ENCODE results near the gene POM121C. TPM values are rescaled to one million over a fixed set of nuclear protein-coding genes. Genes with fewer than 3 reads are reported as not detected.
A peak's percentile ranks its signal among the peaks of the same experiment; 100 is the strongest.
"Not testable (repeated sequence)": the region's sequence is repeated elsewhere in the genome, so short reads cannot be mapped to it uniquely, and the experiment has no call there.

Gene POM121C
- total and polyA plus RNA-seq, 2 of the 13 experiments (the other 11 are each of a cell fraction or from before 2014, with no cell fraction given): 7.3 to 20.2 TPM

- H3K27ac ChIP-seq (ENCODE audit: extremely low read length, insufficient read depth, low read length); H3K36me3 ChIP-seq (replicated peaks in 1 of 2; ENCODE audit: control insufficient read depth in 1 of 2, insufficient read depth in 2 of 2, low read length in 2 of 2); H3K9ac ChIP-seq (ENCODE audit: insufficient read depth, low read depth, low read length); BruUV-seq (replicated peaks); H3K4me1 ChIP-seq (ENCODE audit: insufficient read depth, low read length); POLR2A ChIA-PET; H3K4me2 ChIP-seq (ENCODE audit: low read depth, low read length); H2AFZ ChIP-seq (ENCODE audit: low read length); H3K79me2 ChIP-seq (ENCODE audit: insufficient read depth, low read length); FAIRE-seq; H3K9me3 ChIP-seq (ENCODE audit: low read length); H4K20me1 ChIP-seq (ENCODE audit: insufficient read depth, low read length); H3K4me3 ChIP-seq (replicated peaks in 1 of 3; ENCODE audit: insufficient read depth in 1 of 3, low read depth in 2 of 3, low read length in 3 of 3); intact Hi-C loops (cut with micrococcal nuclease; ENCODE audit: unreplicated experiment); DNase-seq (ENCODE audit: low spot score); CTCF ChIA-PET (ENCODE audit: low intra/inter-chr PET ratio, low total read pairs); H3K27me3 ChIP-seq (ENCODE audit: control insufficient read depth in 1 of 2, insufficient read depth in 2 of 2, low read length in 2 of 2); in situ Hi-C loops (cut with HindIII; ENCODE audit: extremely low pct_ligation_motif_present, low pct_unique_long_range_greater_than_20kb): not testable (repeated sequence)
- peak; percentile 92 for ATAC-seq
- WGBS (ENCODE audit: low lambda C conversion rate): no CpG with 5 or more reads among the region's 18 CpGs
Observed at GRCh38 chr7:75404663-75405062, 81.4 kb downstream of the POM121C start.

- H3K27ac ChIP-seq (ENCODE audit: extremely low read length, insufficient read depth, low read length); H3K36me3 ChIP-seq (replicated peaks in 1 of 2; ENCODE audit: control insufficient read depth in 1 of 2, insufficient read depth in 2 of 2, low read length in 2 of 2); in situ Hi-C loops (cut with HindIII; ENCODE audit: extremely low pct_ligation_motif_present, low pct_unique_long_range_greater_than_20kb); H4K20me1 ChIP-seq (ENCODE audit: insufficient read depth, low read length); BruUV-seq (replicated peaks); intact Hi-C loops (cut with micrococcal nuclease; ENCODE audit: unreplicated experiment); POLR2A ChIA-PET; H2AFZ ChIP-seq (ENCODE audit: low read length); H3K79me2 ChIP-seq (ENCODE audit: insufficient read depth, low read length); H3K9ac ChIP-seq (ENCODE audit: insufficient read depth, low read depth, low read length); FAIRE-seq; H3K4me3 ChIP-seq (replicated peaks in 1 of 3; ENCODE audit: insufficient read depth in 1 of 3, low read depth in 2 of 3, low read length in 3 of 3); H3K4me2 ChIP-seq (ENCODE audit: low read depth, low read length); H3K4me1 ChIP-seq (ENCODE audit: insufficient read depth, low read length); CTCF ChIA-PET (ENCODE audit: low intra/inter-chr PET ratio, low total read pairs); H3K27me3 ChIP-seq (ENCODE audit: control insufficient read depth in 1 of 2, insufficient read depth in 2 of 2, low read length in 2 of 2); H3K9me3 ChIP-seq (ENCODE audit: low read length); DNase-seq (ENCODE audit: low spot score): not testable (repeated sequence)
- ATAC-seq: peak; percentile 50
- no CpG with 5 or more reads among the region's 28 CpGs for WGBS (ENCODE audit: low lambda C conversion rate)
Observed at GRCh38 chr7:75403455-75404443, 82.3 kb downstream of the POM121C start.

- H3K27ac ChIP-seq (ENCODE audit: extremely low read length, insufficient read depth, low read length); ATAC-seq; H3K9me3 ChIP-seq (ENCODE audit: low read length); POLR2A ChIA-PET; DNase-seq (ENCODE audit: low spot score); H3K9ac ChIP-seq (ENCODE audit: insufficient read depth, low read depth, low read length); H3K4me2 ChIP-seq (ENCODE audit: low read depth, low read length); H3K79me2 ChIP-seq (ENCODE audit: insufficient read depth, low read length); CTCF ChIA-PET (ENCODE audit: low intra/inter-chr PET ratio, low total read pairs); BruUV-seq (replicated peaks); intact Hi-C loops (cut with micrococcal nuclease; ENCODE audit: unreplicated experiment); H3K4me1 ChIP-seq (ENCODE audit: insufficient read depth, low read length); H3K4me3 ChIP-seq (replicated peaks in 1 of 3; ENCODE audit: insufficient read depth in 1 of 3, low read depth in 2 of 3, low read length in 3 of 3); H3K27me3 ChIP-seq (ENCODE audit: control insufficient read depth in 1 of 2, insufficient read depth in 2 of 2, low read length in 2 of 2); H2AFZ ChIP-seq (ENCODE audit: low read length); FAIRE-seq; in situ Hi-C loops (cut with HindIII; ENCODE audit: extremely low pct_ligation_motif_present, low pct_unique_long_range_greater_than_20kb); H4K20me1 ChIP-seq (ENCODE audit: insufficient read depth, low read length); H3K36me3 ChIP-seq (replicated peaks in 1 of 2; ENCODE audit: control insufficient read depth in 1 of 2, insufficient read depth in 2 of 2, low read length in 2 of 2): not testable (repeated sequence)
- WGBS (ENCODE audit: low lambda C conversion rate): no CpG with 5 or more reads among the region's 6 CpGs
Observed at GRCh38 chr7:75400575-75400974, 85.5 kb downstream of the POM121C start.

GRCh38 chr7:75398771-75399700, 87.1 kb downstream of the POM121C start:
- peak; percentile 17 for ATAC-seq
- no CpG with 5 or more reads among the region's 34 CpGs for WGBS (ENCODE audit: low lambda C conversion rate)
- H3K4me1 ChIP-seq (ENCODE audit: insufficient read depth, low read length); H3K9me3 ChIP-seq (ENCODE audit: low read length); DNase-seq (ENCODE audit: low spot score); intact Hi-C loops (cut with micrococcal nuclease; ENCODE audit: unreplicated experiment); H3K36me3 ChIP-seq (replicated peaks in 1 of 2; ENCODE audit: control insufficient read depth in 1 of 2, insufficient read depth in 2 of 2, low read length in 2 of 2); H3K9ac ChIP-seq (ENCODE audit: insufficient read depth, low read depth, low read length); H3K4me3 ChIP-seq (replicated peaks in 1 of 3; ENCODE audit: insufficient read depth in 1 of 3, low read depth in 2 of 3, low read length in 3 of 3); H3K79me2 ChIP-seq (ENCODE audit: insufficient read depth, low read length); CTCF ChIA-PET (ENCODE audit: low intra/inter-chr PET ratio, low total read pairs); in situ Hi-C loops (cut with HindIII; ENCODE audit: extremely low pct_ligation_motif_present, low pct_unique_long_range_greater_than_20kb); H3K4me2 ChIP-seq (ENCODE audit: low read depth, low read length); H2AFZ ChIP-seq (ENCODE audit: low read length); H3K27me3 ChIP-seq (ENCODE audit: control insufficient read depth in 1 of 2, insufficient read depth in 2 of 2, low read length in 2 of 2); POLR2A ChIA-PET; BruUV-seq (replicated peaks); H3K27ac ChIP-seq (ENCODE audit: extremely low read length, insufficient read depth, low read length); H4K20me1 ChIP-seq (ENCODE audit: insufficient read depth, low read length): not testable (repeated sequence)
- FAIRE-seq: peak; percentile 8

Measured in HepG2 (cell line).